ENCODE results near the gene DAB2.

Gene DAB2

DNA sequence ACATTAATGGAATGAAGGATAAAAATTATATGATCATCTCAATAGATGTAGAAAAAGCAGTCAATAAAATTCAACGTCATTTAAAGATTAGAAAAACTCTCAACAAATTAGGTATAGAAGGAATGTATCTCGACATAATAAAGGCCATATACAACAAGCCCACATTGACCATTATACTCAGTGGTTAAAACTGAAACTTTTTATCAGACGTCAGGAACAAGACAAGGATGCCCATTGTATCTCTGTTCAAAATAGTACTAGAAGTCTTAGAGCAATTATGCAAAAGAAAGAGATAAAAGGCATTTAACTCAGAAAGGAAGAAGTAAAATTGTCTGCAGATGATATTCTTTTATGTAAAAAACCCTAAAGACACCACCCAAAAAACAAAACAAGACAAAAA, 101.2 kb downstream of the DAB2 start:
- POLR2A ChIA-PET (ENCODE audit: low non-redundant PET): no interaction called here

More for the DNA sequence above, 101.2 kb downstream of the DAB2 start:
- DNase-seq (ENCODE audit: low spot score): no peak
- CTCF ChIA-PET: no interaction called here
- H3K27ac ChIP-seq: no peak overlapping the region
- TF ChIP-seq, protein P1, sequence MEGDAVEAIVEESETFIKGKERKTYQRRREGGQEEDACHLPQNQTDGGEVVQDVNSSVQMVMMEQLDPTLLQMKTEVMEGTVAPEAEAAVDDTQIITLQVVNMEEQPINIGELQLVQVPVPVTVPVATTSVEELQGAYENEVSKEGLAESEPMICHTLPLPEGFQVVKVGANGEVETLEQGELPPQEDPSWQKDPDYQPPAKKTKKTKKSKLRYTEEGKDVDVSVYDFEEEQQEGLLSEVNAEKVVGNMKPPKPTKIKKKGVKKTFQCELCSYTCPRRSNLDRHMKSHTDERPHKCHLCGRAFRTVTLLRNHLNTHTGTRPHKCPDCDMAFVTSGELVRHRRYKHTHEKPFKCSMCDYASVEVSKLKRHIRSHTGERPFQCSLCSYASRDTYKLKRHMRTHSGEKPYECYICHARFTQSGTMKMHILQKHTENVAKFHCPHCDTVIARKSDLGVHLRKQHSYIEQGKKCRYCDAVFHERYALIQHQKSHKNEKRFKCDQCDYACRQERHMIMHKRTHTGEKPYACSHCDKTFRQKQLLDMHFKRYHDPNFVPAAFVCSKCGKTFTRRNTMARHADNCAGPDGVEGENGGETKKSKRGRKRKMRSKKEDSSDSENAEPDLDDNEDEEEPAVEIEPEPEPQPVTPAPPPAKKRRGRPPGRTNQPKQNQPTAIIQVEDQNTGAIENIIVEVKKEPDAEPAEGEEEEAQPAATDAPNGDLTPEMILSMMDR (conservative IDR thresholded peaks at IDR 0.05; ENCODE audit: low read depth): no peak

All from RWPE1 (cell line).